HG02943 (cell line): ENCODE results near the gene NCK1.

Experiments used
- ATAC-seq: cut with Tn5 transposase; IDR thresholded peaks from one replicate; pipeline ENCODE4 v1.9.1; 2021; ENCODE audit warnings: mild to moderate bottlenecking, low read depth, moderate library complexity; ENCODE audit not compliant: unreplicated experiment

Gene NCK1

DNA sequence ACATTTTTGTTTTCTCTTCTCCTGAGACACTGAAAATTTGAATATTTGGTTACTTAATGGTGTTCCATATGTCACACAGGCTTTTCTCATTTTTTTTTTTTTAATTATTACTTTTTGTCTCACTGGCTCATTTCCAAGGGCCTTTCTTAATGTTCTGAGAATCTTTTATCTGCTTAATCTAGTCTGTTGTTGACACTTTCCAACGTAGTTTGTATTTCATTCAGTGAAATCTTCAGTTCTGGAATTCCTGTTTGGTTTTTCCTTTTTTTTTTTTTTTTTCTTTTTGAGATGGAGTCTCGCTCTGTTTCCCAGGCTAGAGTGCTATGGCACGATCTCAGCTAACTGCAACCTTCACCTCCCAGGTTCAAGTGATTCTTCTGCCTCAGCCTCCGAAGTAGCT lies 42.7 kb downstream of the NCK1 start:
- ATAC-seq = no peak

DNA sequence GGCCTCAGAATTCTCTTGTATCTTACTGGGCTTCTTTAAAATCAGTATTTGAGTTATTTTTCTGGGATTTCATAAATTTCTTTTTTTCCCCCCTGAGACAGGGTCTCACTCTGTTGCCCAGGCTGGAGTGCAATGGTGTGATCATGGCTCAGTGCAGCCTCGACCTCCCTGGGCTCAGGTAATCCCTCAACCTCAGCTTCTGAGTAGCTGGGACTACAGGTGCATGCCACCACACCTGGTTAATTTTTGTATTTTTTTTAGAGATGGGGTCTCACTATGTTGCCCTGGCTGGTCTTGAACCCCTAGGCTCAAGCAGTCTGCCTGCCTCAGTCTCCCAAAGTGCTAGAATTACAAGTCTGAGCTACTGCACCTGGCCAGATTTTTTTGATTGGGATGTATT lies 43.5 kb downstream of the NCK1 start:
- ATAC-seq = no peak

DNA sequence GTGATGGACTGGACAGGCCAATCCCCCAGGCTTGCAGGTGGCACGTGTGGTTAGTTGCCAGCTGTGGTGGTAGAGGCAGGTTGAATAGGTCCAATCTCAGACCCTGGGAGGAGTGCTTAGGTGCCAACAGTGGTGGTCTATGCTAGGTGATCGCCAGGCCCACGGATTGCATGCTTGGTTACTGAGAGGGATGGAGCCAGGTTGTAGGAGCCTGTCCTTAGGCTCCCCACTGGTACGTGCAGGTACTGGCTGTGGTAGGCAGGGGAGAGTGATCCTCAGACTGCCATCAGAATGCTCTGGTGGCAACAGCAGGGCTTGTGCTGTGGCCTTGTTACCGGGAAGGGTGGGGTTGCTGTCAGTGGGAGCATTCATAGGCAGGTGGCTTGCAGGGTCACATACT lies 44.7 kb downstream of the NCK1 start:
- no peak for ATAC-seq

DNA sequence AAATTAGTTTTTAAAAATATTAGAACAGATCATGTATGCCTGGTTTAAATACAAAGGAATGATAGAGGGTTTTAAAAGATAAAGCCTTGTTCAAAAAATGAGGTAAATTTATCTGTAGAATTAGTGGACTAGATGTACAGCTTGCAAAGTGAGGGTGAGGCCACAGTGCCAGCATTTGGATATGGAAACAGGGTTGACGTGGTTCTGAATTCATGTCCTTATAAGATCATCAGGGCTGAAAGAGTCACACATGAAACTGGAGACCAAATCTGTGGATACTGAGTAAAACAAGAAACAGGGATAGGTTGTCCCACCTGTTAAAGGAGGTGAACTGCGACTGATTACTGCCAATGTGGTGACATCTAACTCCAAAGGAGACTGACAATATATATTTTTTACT lies 46.3 kb downstream of the NCK1 start:
- ATAC-seq = no peak

DNA sequence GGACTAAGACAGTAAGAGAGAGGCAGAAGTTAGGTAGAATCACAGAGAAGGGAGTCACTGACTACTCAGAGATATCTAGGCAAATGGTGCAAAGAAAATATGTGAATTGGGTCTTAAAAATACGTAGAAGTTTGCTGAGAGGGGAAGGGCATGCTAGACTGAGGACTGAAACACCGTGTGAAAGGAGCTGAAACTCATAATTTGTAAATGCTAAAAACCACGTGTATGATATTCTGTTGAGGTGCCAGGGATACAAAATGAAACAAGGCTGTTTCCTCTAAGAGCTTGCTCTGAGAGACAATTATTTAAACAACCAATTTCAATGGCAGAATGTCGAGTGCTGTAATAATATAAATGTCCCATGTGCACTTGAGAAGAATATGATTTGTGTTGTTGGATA lies 47.2 kb downstream of the NCK1 start:
- ATAC-seq = no peak

DNA sequence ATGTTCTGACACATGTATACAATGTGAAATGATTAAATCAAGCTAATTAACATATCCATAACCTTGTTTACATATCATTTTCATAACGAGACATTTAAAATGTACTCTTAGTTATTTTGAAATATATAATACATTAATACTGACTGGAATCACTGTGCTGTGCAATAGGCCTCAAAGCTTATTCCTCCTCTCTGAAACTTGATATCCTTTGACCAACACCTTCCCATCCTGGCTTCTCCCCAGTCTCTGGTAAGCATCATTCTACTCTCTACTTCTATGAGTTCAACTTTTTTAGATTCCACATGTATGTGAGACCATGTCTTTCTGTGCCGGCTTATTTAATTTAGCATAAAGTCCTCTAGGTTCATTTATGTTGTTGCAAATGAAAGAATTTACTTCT lies 48.7 kb downstream of the NCK1 start:
- no peak for ATAC-seq

DNA sequence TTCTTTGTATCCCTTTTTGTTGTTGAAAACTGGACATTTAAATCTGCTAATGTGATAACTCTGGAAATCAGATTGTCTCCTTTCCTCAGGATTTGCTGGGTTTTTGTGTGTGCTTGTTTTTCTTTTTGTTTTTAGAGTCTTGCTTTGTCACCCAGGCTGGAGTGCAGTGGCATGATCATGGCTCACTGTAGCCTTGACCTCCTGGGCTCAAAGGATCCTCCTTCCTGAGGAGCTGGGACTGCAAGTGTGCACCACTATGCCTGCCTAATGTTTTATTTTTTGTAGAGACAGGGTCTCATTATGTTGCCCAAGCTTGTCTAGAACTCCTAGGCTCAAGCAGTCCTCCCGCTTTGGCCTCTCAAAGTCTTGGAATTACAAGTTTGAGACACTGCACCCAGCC lies 51.2 kb downstream of the NCK1 start:
- no peak for ATAC-seq

DNA sequence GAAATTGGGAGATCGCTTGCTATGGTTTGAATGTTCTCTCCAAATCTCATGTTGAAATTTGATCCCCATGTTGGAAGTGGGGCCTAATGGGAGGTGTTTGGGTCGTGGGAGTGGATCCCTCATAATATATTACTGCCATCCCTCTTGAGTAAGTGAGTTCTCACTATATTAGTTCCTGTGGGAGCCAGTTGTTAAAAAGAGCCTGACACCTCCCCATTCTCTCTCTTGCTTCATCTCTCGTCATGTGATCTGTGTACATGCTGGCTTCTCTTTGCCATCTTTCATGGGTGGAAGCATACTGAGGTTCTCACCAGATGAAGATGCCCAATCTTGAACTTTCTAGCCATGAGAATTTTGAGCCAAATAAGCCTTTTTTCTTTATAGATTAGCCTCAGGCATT lies 52.7 kb downstream of the NCK1 start:
- no peak for ATAC-seq

DNA sequence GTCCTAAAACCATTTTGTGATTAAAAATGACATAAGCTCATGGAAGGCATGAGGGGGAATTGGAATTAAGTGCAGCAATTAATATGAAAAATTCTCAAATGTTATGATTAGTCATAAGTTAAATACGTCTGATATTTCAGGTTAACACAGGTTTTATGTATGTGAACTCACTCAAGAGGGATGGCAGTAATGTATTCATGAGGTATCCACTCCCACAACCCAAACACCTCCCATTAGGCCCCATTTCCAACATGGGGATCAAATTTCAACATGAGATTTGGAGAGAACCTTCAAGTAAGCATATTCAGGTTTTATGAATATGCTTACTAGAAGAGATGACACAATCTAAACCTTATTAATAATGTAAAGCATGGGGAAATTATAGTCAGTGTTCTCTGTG lies 54.2 kb downstream of the NCK1 start:
- ATAC-seq = no peak

DNA sequence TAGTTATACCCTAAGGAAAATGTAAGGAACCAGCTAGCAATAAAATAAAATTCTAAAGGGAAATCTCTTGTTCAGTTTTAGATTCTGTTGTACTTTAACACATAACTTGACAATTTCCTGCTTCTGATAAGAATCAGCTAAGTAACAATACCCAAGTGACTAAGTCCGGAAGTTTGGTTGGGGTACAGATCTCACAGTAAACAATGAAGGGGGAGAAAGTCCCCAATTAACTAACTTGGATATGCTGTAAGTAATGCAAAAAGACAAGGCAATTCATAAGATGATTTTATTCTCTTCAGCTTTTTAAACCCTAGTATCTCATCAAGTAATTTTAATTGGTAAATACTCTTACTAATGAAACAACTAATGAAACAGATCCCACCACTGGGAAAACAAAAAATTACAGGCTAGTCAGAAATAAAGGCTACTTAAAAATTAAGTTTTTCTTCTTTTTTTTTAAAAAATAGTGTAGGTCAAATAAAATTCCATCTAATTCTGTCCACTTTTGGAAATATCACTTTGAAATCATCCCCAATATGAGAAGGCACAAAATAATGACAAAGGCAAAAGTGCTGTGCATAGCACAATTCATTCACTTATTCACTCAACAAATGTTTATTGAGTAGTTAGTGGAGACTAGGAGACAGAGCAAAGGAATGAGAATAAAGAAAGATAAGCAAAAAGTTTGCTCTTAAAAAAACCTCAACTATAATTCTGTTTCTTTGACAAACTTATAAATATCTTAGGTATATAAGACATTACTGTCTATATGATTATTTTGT lies 58.0 kb downstream of the NCK1 start:
- no peak for ATAC-seq

DNA sequence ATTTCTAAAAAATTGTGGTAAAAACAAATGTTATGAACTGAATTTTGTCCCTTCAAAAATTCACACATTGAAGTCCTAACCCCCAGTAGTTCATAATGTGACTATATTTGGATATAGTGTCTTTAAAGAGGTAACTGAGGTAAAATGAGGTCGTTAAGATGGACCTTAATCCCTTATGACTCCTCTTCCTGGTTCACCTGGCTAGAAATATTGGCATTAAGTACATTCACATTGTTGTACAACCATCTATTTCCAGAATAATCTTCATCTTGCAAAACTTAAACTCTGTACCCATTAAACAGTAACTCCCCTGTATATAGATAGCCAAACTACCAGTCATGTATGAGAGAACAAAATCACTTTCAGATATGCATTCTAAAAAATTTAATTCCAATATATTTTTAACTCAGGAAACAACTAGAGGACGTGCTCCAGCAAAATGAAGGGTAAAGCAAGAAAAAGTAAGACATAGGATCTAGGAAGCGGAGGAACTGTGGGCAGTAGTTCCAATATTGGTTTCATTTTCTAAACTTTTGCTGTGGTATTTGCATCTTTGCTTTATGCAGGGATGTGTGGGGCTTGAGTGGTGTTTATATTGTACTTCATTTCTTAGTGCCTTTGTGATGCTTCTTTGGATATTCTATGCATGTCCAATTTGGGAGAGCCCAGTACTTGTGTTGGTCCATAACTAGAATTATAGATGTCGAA lies 59.0 kb downstream of the NCK1 start:
- ATAC-seq = no peak

DNA sequence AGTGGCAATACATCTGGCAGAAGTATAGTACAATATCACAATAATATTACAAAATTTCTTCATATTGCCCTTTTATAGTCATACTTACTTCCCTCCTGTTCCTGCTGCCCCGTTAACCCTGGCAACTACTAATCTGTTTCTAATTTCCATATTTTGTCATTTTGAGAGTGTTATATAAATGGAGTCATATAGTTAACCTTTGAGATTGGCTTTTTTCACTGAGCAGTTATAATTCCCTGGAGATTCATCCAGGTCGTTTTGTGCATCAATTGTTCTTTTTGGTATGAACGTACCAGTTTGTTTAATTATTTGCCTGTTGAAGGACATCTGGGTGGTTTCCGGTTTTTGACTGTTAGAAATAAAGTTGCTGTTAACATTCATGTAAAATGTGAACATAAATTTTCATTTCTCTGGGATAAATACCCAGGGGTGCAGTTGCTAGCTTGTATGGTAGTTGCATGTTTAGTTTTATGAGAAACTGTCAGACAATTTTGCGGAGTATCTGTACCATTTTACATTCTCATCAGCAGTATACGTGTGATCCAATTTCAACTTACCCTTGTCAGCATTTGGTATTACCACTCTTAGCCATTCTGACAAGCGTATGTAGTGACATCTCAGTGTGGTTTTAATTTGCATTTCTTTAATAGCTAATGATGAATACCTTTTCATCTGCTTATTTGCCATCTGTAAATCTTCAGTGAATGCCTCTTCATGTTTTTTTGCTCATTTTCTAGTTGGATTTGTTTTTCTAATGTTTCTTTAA lies 63.6 kb downstream of the NCK1 start:
- ATAC-seq = peak; percentile 64

DNA sequence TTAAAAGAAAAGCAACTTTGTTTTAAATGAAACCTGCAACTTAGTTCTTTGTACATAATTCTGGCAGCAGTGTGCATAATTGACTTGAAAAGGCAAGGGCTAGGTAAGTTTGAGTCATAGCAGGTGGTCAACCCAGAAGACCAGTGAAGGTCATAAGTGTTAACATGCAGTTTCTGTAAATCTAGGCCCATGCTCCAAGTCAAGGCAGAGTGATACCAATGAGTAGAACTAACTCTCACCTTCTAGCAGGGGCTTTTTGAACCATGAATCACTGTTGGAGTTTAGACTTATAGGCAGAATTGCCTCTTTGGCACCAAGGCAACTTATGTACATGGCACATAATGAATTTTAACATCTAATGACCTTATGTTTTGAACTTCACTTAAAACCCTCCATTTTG lies 66.2 kb downstream of the NCK1 start:
- no peak for ATAC-seq

DNA sequence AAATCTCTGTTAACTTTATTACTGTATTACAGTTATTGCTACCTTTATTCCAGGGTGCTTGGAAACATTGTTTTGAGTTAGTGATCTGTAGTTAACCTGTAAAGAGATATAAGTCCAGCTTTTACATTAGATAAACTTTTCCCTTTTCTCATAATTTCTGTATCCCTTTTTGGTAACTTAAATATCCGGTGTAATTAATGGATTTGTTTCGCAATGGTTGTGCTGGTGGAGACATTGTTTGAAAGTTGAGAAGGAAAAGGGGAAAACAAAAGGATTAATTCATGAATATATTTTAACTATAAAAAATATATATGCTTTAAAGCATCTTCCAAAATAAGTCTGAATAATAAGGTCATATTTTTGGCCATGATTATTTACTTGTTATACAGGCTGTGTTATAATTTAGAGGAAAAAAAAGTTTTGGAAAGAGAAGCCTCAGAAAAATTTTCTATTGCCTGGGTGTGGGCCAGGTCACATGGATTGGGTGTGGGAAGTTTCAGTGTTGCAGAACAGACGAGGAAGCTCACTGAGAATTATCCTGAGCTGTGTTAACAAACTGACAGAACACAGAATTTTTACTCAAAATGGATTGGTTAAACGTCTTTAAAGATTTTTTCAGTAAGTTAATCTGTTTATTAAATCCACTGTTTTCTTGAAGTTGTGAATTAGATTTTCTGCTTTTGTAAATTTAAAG lies 68.1 kb downstream of the NCK1 start:
- no peak for ATAC-seq

DNA sequence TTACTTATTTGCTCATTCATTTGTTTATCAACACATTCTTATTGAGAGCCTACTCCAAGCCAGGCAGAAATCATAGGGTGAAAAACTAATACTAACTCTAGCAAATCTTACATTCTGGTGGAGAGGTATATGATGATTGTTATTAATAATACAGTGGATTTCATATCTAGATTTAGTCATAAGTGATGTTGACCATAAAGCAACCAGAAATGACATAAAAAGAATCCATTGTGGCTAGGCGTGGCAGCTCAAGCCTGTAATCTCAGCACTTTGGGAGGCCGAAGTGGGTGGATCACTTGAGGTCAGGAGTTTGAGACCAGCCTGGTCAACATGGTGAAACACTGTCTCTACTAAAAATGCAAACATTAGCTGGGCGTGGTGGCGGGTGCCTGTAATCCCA lies 69.6 kb downstream of the NCK1 start:
- ATAC-seq = no peak

DNA sequence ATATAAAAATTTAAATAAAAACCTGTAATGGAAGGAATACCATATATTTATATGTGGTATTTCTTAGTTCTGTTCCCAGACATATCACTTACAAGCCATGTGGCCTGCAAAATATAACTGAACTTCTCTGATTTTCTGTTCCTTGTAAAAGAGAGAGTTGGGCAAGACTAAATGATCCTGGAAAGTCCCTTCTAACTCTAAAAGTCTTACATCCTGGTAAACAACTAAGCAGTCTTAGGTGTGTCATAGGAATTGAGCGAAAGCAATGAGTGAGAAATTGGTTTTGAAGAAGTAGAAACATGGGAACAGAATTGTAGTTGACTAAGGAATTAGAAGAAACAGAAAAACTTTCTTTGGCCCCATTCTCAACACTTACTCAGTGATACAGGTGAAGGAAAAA lies 70.5 kb downstream of the NCK1 start:
- ATAC-seq = no peak

DNA sequence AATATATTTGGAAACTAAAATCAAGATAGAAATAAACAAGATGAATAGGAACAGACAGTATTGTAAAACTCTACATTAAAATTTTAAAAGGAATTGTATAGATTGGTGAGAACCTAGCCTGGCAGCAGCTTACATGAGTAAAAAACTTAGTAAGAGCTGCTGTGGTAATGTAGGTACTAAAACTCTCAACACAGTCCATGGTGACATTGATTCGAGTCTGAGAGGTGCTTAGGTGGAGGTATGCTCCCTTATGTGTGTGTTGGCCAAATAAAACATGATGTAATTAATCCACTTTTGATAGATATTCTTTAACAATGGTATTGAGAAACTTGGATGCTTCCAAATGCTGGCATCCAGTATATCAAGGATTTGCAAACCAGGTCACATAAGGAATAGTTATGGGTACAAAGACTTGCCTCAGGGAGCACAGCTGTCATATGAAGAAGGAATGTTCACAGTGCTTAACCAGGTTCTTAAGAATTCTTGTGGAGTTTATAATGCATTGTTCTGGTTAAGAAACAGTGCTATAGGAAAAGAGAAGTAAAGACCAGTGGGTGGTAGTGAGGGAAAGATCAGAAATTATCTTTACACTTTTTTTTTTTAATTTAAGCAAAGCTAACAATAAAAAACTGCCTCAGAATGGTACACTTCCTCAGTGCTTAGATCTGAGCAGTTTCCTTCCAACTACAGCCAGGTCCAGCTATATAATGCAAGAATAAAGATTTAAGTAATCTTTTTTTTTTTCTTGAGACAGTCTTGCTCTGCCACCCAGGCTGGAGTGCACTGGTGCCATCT lies 71.2 kb downstream of the NCK1 start:
- no peak for ATAC-seq

DNA sequence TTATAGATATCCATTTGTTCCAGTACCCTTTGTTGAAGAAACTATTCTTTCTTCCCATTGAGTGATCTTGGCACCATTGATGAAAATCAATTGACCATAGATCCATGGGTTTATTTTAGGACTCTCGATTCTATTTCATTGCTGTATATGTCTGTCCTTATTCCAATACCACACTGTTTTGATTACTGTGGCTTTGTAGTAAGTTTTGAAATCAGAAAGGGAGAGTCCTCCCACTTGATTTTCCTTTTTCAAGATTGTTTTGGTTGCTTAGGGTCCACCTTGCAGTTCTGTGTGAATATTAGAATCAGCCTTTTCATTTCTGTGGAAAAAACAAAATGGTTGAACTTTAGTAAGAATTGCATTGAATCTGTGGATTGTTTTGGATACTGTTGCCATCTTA lies 75.2 kb downstream of the NCK1 start:
- ATAC-seq = no peak

DNA sequence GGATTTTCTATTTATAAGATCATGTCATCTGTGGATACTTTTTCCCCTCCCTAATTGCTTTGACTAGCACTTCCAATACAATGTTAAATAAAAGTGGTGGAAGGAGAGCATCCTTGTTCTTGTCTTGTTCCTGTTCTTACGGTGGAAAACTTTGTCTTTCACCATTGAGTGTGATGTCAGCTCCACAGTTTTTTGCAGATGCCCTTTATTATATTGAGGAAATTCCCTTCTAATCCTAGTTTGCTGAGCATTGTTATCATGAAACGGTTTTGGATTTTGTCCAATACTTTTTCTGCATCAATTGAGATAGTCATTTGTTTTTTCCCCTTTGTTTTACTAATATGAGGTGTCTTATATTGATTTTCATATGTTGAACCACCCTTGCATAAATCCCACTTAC lies 75.8 kb downstream of the NCK1 start:
- no peak for ATAC-seq

DNA sequence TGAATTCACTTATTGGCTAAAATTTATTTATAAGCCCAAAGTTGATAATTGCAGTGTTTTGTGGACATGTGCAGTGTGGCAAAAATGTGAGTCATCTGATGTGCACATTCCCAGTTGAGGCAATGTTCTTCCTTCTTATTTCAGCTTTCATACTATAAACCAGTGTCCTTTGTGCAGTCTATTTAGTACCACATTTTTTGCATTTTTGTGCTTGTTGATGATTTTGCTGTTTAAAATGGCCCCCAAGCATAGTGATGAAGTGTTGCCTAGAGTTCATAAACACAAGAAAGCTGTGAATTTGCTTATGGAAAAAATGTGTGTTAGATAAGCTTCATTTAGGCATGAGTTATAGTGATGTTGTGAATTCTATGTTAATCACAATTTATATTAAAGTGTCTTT lies 76.3 kb downstream of the NCK1 start:
- ATAC-seq = no peak
